Measurements from ENCODE around the gene MKS1. TPM values are rescaled to one million over a fixed set of nuclear protein-coding genes. Genes with fewer than 3 reads are reported as not detected.
A peak's percentile ranks its signal among the peaks of the same experiment; 100 is the strongest.

The MKS1 gene
- total RNA-seq, 1 experiment from 2014 or later, result 9.6 TPM

GRCh38 chr17:58204796-58205195 is 14.3 kb downstream of the MKS1 start:
- Mint-ChIP-seq H3K27me3 (ENCODE audit: unreplicated experiment) (peaks cover 15% of the 10 kb centered on the region), H3K9me3 (ENCODE audit: low read depth, unreplicated experiment) (no peaks in the 10 kb centered on the region), H3K4me1 (ENCODE audit: low read depth, unreplicated experiment) (no peaks in the 10 kb centered on the region), H3K36me3 (ENCODE audit: insufficient read depth, unreplicated experiment) (no peaks in the 10 kb centered on the region), H3K27ac (ENCODE audit: unreplicated experiment) (no peak overlapping the region), H3K4me3 (ENCODE audit: low read depth, unreplicated experiment) (no peak overlapping the region)
- intact Hi-C loops (cut with micrococcal nuclease; ENCODE audit: unreplicated experiment), result no loop called here
- BruUV-seq (replicated peaks), result no TSS peak
- no peak for TF ChIP-seq CTCF (IDR thresholded peaks at IDR 0.05; ENCODE audit: unreplicated experiment)
- CTCF ChIA-PET, result no interaction called here
- DNase-seq, result no peak

GRCh38 chr17:58202859-58203258 is 16.2 kb downstream of the MKS1 start:
- no peak overlapping the region for H3K4me3 Mint-ChIP-seq (ENCODE audit: low read depth, unreplicated experiment)
- no peaks in the 10 kb centered on the region for H3K36me3 Mint-ChIP-seq (ENCODE audit: insufficient read depth, unreplicated experiment)
- no peak for DNase-seq
- no peak overlapping the region for H3K27ac Mint-ChIP-seq (ENCODE audit: unreplicated experiment)
- peaks cover 34% of the 10 kb centered on the region for H3K27me3 Mint-ChIP-seq (ENCODE audit: unreplicated experiment)
- H3K9me3 Mint-ChIP-seq (ENCODE audit: low read depth, unreplicated experiment), result no peaks in the 10 kb centered on the region
- H3K4me1 Mint-ChIP-seq (ENCODE audit: low read depth, unreplicated experiment), result no peaks in the 10 kb centered on the region
- TF ChIP-seq CTCF (IDR thresholded peaks at IDR 0.05; ENCODE audit: unreplicated experiment), result no peak
- no TSS peak for BruUV-seq (replicated peaks)
- CTCF ChIA-PET, result no interaction called here
- intact Hi-C loops (cut with micrococcal nuclease; ENCODE audit: unreplicated experiment), result no loop called here

- no peaks in the 10 kb centered on the region for H3K9me3 Mint-ChIP-seq (ENCODE audit: low read depth, unreplicated experiment)
- H3K27ac Mint-ChIP-seq (ENCODE audit: unreplicated experiment), result no peak overlapping the region
- no peaks in the 10 kb centered on the region for H3K36me3 Mint-ChIP-seq (ENCODE audit: insufficient read depth, unreplicated experiment)
- no peaks in the 10 kb centered on the region for H3K4me1 Mint-ChIP-seq (ENCODE audit: low read depth, unreplicated experiment)
- peaks cover 62% of the 10 kb centered on the region for H3K27me3 Mint-ChIP-seq (ENCODE audit: unreplicated experiment)
- CTCF ChIA-PET, result interaction anchor here (0.5 to 1.9 kb wide), 2 partner anchors 10 to 50 kb away, joined by 3 to 6 read pairs; no protein-coding TSS in a partner anchor
- peak; percentile 36 for TF ChIP-seq CTCF (IDR thresholded peaks at IDR 0.05; ENCODE audit: unreplicated experiment)
- no peak overlapping the region for H3K4me3 Mint-ChIP-seq (ENCODE audit: low read depth, unreplicated experiment)
- intact Hi-C loops (cut with micrococcal nuclease; ENCODE audit: unreplicated experiment), result no loop called here
- BruUV-seq (replicated peaks), result no TSS peak
- peak; percentile 50 for DNase-seq
These were observed 18.9 kb downstream of the MKS1 start for GRCh38 chr17:58200024-58200633.

GRCh38 chr17:58196610-58197009 is 22.4 kb downstream of the MKS1 start:
- intact Hi-C loops (cut with micrococcal nuclease; ENCODE audit: unreplicated experiment), result no loop called here
- TF ChIP-seq CTCF (IDR thresholded peaks at IDR 0.05; ENCODE audit: unreplicated experiment), result no peak
- Mint-ChIP-seq H3K9me3 (ENCODE audit: low read depth, unreplicated experiment) (no peaks in the 10 kb centered on the region), H3K4me1 (ENCODE audit: low read depth, unreplicated experiment) (no peaks in the 10 kb centered on the region), H3K27me3 (ENCODE audit: unreplicated experiment) (peaks cover 97% of the 10 kb centered on the region), H3K27ac (ENCODE audit: unreplicated experiment) (no peak overlapping the region), H3K36me3 (ENCODE audit: insufficient read depth, unreplicated experiment) (no peaks in the 10 kb centered on the region), H3K4me3 (ENCODE audit: low read depth, unreplicated experiment) (no peak overlapping the region)
- CTCF ChIA-PET, result no interaction called here
- no peak for DNase-seq
- no TSS peak for BruUV-seq (replicated peaks)
